ENCODE measurements around the gene ADSS1.
A peak's percentile ranks its signal among the peaks of the same experiment; 100 is the strongest.

ADSS1 gene

DNA sequence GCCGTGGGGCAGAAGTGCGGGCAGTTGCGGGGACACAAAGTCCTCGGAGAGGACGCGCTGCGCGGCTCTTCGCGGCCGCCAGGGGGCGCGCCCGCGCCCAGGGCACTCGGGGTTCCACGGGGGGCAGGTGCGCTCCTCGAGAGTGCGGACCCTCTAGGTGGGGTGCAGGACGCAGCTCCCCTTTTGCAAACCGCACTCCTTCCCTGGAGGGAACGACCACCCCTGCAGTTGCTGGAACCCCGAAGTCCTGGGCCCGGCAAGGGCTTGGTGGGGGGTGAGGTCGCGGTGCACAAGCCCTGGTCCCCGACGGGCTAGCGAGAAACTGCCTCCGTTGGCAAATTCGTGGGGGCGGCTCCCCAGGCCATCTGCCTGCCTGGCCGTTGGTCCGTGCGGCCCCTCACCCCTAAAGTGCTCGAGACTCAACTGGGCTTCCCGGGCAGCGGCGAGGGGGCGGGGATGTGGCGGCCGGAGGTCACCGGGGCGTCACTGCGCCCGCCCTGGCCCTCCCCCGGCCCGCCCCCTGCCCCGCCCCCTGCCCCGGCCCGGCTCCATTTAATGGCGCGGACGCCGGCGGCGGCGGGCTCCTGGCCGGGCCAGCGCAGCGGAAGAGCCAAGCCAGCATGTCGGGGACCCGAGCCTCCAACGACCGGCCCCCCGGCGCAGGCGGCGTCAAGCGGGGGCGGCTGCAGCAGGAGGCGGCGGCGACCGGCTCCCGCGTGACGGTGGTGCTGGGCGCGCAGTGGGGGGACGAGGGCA lies at the start of gene ADSS1:
Gene ADSS1, plus strand, starts transcription at position 579 of the 756 bp plus-strand sequence. Its CDS starts 42 bp downstream, at position 621.
- peak; percentile 41 for DNase-seq (ENCODE audit: low read depth)

DNA sequence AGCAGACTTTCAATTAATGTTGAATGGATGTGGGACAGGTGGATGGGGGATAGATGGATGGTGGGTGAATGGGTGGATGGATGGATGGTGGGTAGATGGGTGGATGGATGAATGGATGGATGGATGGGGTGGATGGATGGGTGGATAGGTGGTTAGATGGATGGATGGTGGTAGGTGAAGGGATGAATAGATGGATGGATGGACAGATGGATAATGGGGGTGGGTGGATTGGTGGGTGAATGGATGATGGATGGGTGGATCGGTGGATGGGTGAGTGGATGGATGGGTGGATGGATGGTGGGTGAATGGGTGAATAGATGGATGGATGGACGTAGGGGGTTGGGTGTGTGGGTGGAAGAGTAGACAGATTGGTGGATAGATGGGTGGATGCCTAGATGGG lies 48.6 kb upstream of the ADSS1 start:
- no peak for DNase-seq (ENCODE audit: low read depth)

DNA sequence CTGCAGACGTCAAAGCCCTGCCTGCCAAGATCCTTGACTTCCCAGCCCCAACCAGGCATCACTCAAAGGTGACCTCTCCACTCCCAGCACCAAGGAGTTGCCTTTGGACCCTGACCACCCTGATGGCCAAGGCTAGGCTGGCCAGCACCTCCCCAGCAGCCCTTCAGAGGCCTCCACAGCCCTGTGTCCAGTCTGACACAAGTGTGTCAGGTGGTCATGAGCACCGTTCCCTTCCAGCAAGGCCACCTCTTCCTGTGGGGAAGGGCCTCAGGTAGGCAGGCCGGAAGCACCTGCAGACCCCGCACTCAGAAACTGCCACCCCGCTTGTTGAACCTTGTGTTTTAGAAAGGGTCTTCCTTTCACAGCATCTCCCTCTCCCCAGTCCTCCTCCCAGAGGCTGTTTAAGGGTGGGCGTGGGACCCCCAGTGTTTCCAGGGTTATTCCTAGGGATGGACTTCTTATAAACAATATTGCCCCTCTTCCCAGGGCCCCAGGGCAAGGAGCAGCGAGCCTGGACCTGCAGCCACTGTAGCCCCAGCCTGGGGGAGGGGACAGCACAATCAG lies 47.8 kb upstream of the ADSS1 start:
- no peak for DNase-seq (ENCODE audit: low read depth)

DNA sequence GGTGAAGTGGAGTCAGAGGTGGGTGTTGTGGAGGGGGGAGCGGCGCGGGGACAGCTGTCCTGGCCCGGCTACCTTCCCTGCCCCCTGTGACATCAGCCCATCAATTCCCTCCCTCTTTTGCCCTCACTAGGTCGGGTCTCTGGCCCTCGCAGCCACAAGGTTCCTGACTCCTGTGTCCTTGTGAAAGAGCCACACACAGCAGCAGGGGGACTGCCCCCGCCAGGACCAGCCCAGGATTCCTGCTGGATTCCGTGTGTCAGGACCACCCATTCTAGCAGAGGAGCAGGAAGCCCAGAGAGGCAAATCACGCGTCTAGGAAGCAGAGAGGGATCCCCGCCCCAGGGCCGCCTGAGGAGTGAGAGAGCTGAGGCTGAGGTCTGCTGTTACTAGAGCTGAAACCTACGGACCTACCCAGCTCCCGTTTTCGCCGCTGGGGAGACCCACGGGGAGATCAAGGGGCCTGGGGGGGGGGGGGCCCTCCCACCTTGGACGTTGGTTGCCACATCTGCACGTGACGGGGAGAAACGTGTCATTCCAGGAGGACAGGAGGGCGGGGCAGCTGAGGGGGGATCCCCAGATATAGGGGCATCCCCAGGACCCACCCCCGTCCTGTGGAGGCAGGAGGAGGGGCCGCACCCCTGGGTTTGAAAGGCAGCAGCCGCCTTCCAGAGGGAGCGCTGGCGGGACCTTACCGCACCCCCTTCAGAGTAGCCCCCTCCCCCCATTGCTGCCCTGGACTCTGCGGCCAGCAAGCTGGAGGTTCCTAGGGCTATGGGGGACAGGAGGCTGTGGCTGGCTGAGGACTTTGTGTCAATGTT lies 47.1 kb upstream of the ADSS1 start:
- peak; percentile 46 for DNase-seq (ENCODE audit: low read depth)

DNA sequence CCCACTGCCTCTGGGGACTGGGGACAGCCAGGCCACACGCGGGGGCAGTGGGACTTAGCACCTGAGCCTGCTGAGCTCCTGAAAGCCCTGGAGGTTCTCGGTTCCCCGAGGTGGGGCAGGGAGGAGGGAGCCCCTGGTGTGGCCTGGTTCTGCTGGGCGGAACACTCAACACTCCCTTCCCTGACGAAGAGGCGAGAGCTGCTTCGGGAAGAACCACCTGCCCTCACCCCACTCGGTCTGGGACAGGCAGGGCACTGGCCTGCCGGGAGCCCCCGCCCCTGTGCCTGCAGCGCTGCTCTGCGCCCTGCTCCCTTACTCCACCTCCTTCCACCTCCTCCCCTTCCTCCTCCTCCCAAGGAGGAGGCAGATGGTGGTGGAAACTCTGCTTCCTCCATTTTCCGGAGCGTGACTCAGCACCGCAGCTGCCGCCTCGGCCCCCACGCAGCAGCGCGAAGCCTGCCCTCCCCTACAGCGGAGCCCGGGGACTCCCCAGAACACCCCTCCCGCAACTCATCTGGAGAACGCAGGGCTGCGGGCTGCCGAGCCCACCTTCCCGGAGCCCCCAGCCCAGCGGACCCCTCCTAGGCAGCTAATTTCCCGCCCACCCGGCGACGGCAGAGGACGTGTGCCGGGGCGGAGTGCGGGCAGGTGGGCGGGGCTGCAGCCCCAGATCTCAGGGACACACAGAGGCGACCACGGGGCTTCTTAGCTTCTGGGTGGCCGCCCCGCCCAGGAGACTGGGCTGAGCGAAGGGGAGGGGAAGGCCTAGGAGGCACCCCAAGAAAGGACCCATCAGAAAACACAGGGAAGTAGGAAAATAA lies 46.3 kb upstream of the ADSS1 start:
- peak; percentile 71 for DNase-seq (ENCODE audit: low read depth)

DNA sequence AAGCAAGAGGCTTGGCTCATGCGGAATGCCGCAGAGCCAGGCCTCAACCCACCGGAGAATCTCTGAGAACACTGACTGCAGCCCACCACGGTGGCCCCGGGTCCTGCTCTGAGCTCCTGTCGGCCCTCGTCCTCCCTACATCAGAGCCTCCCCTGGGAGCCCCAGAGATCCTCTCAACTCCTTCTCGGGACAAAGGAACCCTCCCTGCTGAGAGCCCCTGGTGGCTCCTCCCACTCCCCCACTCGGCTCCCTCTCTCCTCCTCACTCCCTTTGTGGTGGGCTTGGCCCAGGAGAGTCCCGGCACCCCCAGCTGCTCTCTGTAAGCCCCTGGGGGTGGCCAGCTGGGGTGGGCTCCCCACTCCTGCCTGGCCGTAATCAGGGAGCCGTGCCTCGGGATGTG lies 45.7 kb upstream of the ADSS1 start:
- no peak for DNase-seq (ENCODE audit: low read depth)

DNA sequence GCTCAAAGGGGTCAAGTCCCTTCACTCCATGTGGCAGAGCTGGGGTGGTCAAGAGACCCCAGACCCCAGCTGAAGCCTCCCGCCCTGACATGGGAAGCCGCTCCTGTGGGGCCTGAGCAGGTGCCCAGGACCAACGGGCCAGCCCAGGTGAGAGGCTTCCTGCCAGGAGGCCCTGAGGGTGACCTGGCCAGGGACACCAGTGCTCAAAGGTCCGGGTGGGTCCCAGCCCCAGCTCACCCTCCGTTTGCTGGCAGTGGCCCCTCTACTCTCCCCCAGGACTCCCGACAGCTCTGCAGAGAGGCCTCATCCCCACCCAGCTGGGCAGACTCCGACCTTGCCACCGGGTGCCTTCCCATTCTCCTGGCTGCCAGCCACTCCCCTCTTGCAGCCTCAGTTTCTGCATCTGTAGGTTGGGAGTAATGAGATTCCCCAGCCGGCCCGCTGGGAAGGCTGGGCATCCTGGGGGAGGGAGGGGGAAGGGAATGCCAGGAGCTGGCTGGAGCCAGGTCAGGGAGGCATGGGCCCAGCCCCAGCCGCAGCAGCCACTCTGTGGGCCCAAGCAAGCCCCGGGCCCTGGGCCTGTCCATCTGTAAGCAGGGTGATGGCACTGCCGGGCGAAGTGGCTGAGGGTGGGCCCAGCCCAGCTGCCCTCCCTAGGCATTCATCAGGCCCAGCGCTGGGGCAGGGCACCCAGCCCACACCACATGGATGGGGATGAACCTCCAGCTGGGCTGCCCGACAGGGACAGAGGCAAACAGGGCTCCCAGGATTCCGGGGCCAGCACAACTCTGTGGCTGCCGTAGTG lies 44.9 kb upstream of the ADSS1 start:
- DNase-seq (ENCODE audit: low read depth), result no peak

DNA sequence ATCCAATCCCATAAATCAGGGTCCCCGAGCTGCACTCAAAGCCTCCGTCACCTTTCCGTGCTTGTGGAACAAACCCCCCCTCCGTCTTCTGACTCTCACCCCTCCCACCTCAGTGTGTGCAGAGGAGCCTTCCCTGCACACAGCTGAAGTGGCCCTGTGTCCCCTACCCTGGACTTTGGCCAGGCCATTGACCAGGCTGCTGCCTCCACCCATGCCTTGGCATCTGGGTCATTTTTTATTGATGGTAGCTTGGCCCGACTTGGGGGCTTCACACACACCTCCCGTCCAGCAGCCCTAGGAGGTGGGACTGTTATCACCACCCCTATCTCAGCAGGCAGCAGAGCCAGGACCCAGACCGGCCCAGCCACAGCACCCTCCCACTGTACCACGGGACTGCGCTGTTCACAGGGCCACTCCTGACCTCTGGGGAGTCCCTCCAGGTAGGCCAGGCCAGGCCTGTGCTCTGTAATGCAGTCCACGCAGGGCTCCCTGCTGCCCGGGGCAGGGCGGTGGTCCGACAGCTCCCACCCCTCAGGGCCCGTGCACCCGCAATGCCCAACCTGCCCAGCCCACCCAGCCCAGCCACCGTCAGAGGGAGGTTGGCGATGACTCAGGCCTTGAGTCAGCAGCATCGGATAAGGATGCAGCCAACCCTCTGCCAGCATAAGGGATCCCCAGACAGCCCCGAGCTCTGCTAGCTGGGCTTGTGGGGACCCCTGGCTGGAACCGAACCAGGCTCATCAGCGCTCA lies 43.8 kb upstream of the ADSS1 start:
- no peak for DNase-seq (ENCODE audit: low read depth)

DNA sequence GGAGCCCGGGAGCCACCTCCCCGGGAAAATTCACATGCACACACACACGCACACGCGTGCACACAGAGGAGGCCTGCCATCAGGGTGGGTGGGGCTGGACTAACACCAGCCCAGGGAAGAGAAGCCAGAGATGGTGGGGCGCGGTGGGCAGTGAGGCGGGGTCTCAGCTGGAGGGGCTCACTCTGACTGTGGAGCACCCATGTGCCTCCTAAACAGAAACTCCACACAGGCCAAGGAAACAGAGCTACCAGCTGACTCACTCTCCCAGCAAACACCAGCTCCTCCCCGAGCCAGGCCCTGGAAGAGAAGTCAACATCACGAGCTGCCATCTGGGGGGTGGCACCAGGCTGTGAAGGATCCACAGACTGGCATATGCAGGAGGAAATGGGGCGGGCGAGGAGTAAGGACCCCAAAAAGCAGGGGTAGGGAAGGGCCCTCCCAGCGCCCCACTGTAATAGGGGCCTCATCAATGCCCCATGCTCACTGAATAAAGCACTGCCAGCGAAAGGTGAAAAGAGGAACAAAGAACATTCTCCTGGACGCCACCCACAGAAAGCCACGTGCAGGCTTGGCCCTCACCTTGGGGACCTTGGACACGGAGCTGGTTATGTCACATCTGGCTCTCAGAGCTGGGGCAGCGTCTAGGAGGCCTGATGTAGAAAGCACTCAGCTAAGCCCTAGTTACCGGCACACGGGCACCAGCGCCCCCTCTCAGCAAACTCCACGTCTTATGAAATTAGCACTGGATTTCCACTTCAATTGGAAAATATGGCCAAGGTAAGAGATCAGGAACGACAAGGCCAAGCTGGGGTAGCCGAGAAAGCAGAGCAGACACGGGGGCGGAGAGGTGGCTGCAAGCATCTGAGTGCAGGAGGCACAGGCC lies 43.0 kb upstream of the ADSS1 start:
- DNase-seq (ENCODE audit: low read depth), result no peak

DNA sequence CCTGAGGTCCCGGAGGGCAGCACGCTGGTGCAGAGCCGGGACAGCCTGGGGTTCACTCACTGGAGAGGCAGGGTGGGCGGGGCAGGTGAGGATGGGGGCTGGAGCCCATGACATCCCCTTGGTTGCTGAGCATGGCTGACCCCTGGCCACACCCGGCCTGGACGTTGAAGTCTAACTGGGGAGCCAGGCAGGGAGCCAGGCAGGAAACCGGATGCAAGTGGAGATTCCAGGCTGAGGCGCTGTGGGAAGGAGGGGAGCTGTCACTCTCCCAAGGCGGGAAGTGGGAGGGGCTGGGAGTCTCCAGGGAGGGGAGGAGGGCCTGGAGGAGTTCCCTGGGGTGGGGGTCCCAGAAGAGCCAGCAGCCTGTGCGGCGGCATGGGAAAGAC lies 42.3 kb upstream of the ADSS1 start:
- DNase-seq (ENCODE audit: low read depth), result no peak

DNA sequence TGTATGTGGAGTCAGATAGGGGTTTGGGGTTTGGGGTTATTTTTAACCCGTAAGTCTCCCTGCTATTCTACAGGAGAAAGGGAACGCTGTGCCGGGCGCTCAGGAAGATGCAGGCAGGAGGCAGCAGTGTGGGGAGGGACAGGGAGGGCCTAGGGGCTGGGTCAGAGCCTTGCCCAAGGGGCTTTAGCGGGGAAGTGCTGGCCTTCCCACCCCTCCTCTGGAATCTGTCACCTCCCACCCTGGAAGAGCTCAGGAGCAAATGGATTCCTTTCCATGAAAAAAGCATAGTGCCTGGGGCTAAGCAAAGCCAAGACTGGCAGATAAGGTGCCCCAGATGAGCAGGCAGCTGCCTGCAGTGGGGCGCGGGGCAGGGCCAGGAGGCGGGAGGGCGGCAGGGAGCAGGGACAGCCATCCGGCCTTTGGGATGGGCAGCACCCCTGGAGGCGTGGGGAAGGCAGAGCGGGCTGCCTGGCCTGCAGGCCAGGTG lies 41.9 kb upstream of the ADSS1 start:
- DNase-seq (ENCODE audit: low read depth), result no peak

DNA sequence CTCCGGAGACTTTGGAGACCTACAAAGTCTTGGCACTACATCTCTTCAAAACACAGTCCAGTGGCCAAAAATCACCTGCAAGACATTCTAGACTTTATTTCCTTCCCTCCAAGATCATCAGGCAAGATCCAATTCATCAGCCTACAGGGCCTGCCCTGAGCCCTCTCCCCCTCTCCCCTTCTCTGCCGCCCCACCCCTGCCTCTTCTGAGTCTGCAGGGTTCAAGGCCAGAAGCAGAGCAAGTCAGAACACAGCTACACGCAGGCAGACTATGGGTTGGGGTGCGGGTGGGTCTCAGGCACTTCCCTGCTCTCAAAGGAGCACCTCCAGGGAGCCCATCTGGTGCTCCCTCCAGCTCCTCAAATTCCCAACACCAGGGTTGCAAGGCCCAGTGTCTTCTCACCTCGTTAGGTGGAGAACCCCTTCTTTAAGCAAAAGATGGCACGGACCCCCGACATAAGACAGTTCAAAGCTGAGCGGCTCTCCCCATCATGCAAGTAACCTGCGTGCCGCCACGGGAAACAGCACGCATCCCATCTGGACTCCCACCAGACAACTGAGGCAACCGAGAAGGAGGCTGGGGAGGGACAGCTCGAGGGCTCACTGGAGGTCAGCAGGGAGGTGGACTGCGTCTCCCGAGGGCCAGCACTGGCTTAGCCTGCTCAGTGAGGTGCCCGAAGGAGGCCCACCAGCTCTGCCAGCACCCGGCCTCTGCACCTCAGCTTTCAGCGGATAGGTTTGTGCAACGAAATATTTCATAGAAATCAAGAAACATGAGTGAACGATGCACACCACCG lies 40.2 kb upstream of the ADSS1 start:
- DNase-seq (ENCODE audit: low read depth), result no peak

DNA sequence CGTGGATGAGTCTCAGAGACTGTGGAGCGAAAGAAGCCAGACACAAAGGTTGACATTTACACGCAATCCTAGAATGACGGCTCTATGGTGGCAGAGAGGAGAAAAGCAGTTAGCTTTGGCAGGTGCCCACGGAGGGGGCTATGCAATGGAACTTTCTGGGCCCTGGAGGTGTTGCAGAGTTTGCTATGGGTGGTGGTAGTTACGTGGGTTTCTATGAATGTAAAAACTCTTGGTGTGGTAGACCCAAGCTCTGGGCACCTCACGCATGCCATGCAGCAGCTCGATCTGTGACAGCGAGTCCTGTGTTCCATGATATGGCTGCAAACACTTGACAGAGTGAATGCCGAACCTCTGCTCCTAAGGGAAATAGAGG lies 39.6 kb upstream of the ADSS1 start:
- DNase-seq (ENCODE audit: low read depth), result no peak

DNA sequence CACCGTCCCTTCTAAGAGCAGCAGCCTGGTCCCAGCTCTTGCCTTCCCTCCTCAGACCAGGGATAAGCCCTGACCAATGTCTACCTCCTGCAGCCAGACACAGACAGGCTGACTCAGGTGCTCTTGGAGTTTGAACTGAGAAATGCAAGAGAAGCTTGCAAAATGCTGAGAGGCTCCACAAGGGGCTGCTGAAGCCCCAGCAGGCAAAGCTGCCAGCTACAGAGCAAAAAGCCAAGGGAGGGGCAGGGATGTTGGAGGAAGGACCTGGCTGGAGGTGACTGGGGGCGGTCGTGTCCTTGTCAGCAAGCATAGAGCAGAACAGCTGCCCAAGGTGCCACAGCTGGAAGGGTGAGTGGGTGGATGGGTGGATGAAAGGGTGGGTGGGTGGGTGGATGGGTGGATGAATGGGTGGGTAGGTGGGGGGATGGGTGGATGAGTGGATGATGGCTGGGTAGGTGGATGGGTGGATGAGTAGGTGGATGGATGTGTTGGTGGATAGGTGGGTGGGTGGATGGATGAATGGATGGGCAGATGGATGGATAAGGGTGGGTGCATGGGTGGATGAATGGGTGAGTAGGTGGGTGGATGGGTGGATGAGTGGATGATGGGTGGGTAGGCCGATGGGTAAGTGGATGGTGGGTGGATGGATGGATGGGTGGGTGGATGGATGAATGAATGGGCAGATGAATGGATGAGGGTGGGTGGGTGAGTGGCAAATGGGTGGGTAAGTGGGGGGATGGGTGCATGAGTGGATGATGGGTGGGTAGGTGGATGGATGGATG lies 38.6 kb upstream of the ADSS1 start:
- no peak for DNase-seq (ENCODE audit: low read depth)

DNA sequence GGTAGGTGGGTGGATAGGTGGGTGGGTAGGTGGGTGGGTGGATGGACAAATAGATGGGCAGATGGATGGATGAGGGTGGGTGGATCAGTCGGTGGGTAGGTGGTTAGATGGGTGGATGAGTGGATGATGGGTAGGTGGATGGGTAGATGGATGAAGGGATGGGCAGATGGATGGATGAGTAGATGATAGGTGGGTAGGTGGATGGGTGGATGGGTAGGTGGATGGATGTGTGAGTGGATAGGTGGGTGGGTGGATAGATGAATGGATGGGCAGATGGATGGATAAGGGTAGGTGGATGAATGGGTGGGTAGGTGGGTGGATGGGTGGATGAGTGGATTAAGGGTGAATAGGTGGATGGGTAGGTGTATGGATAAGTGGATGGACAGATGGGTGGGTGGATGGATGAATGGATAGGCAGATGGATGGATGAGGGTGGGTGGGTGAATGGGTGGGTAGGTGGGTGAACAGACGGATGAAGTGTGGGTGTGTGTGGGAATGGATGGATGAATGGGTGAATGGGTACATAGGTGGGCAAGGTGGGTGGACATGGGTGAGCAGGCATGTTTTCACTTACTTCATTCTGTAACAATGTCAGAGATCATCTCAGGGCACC lies 37.9 kb upstream of the ADSS1 start:
- no peak for DNase-seq (ENCODE audit: low read depth)

DNA sequence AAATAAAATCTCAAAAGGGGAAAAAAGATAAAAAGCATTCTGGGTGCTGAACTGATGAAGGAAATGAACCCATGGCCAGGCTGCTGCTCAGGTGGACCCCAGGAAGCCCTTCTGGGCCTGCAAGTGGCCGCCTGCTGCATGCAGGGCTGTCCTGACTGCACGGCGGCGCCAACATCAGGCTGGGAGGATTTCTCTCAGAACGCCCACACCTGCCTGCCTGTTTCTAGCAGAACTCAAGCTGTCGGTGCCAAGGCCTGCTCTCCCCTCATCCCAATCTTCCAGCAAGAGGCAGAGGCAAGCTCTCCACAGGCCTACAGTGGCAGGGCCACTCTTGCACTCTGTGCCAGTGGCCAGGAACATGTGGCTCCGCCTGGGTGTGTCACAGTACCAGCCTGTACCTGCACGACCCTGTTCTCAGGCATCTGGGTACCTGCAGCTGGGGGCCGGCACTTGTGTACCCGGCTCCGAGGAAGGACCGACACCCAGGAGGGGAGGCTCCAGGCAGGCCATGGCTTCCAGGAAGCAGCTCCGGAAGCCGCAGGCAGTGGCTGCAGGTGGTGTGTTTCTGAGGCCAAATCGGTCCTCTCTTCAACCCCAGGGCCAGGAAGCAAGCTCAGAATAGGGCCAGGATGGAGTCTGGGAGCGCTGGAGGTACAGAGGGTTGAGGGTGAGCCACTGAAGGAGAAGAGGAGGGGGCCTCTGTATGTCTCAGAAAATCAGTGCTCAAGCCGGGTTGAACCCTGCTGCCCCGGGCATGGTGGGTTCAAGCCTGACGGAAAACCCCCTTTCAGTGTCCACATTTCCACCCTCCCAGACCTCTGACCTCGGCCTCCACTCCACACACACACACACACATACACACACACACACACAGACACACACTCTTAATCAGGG lies 37.2 kb upstream of the ADSS1 start:
- no peak for DNase-seq (ENCODE audit: low read depth)
